ENCODE results near the gene CUL5.

DNA sequence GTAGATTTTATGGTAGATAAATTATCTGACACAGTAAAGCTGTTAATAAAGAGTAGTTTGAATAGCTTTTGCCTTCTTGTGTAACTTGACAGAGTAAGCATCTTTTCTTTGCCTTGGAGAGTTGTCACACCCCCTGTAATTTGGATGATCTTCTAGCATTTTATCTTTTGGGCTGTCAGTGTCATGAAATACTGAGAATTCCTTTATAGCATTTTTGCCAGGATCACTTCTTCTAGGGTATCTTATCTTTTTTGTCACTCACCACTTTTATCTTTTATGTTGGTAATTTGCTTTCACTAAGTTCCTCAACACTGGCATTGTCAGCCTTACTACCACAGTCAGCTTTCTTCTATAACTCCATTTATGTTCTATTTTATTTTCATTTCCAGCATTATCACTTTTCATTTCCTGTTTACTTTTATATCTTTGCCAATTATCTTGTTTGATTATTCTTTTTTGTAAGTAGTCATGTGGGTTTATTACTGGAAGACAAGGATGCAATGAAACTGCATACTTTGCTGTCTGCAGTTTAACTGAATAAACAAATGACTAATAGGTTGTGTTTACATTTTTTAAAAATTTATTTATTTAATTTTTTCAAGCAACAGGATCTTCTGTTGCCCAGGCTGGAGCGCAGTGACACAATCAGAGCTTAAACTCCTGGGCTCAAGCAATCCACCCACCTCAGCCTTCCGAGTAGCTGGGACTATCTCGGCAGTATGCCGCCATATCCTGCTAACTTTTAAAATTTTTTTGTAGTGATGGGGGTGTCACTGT is 84.6 kb downstream of the CUL5 start:
- no peak for TF ChIP-seq CTCF (IDR thresholded peaks at IDR 0.05)
- TF ChIP-seq POLR2A (IDR thresholded peaks at IDR 0.05): no peak
